Fibroblast of peridontal ligament (primary cell): ENCODE data around the gene MYH3.

ENCODE experiments used
- DNase-seq: peaks from one replicate; pipeline ENCODE4 v3.0.0-alpha.2; 2010; ENCODE audit errors: extremely low read depth

MYH3 gene

DNA sequence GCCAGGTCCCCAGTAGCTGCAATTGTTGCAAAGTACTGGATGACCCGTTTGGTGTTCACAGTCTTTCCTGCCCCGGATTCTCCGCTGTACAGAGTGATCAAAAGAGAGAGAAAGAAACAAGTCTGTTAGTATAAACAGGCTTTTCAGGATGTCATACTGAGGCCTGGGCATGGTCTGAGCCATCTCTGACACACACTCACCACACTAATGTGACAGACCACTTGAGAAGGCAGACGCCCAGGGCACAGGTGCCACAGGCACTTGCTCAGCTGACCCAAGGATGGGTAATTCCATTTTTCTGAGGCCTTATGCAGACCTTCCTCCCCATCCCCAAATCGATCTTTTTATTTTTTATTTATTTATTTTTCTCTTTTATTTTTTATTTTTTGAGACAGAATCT, 7.5 kb downstream of the MYH3 start:
- no peak for DNase-seq

DNA sequence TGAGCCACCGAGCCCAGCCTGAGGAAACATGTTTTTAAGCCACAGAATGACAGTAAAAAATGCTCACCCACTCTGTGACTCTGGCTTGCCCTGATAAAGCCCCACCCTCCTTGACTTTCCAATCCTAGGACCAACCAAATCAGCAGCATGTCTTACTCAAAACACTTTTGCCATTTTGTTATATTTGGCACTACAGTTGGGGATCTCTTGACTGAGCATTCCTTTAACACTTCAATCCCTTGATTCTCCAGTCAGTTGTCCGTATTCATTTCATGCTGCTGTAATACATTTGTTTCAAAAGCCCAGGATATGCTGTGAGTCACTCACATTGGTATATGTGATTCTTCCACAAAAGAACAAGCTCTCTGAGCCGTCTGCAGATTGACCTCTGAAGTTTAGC, 8.2 kb downstream of the MYH3 start:
- peak; percentile 25 for DNase-seq

- DNase-seq: no peak
Observed at GRCh38 chr17:10648381-10648780, 8.7 kb downstream of the MYH3 start.

DNA sequence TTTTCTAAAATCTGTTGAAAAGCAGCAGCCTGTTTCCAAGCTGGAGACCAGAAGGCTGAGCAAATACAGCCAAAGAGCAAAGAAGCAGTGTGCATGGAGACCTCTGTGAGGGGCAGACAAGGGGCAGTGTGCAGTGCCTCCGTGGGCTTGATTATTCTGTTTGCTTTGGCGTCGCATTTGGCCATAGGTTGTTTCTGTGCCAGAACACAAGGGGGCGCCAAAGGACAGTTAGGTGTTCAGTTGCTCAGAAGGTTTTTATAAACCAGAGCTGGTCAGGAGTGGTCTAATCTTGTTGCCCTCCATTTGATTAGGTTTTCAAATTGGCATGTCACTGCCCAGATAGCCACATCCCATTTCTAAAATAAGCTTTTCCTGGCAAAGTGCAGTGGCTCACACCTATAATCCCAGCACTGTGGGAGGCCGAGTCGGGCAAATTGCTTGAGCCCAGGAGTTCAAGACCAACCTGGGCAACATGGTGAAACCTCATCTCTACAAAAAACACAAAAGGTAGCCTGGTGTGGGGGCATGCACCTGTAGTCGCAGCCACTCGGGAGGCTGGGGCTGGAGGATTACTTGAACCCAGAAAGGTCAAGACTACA, 10.6 kb downstream of the MYH3 start:
- DNase-seq: peak; percentile 74

DNA sequence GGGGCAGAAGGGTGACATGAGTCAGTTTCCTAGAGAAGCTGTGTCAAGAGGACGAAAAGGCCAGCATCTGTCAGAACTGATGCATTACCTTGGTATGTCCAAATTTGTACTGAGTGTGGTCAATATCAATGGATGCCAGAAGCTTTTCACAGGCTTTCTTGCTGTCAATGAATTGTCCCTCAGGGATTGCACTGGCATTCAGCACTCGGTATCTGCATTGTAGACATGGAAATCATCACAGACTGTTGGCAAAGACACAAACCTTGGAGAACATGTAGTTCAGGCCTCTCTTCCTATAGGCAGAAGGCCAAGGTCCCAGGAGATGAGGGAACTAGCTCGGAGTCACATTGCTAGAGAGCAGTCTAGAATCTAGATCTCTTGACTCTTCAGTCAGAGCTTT, 16.6 kb downstream of the MYH3 start:
- no peak for DNase-seq

DNA sequence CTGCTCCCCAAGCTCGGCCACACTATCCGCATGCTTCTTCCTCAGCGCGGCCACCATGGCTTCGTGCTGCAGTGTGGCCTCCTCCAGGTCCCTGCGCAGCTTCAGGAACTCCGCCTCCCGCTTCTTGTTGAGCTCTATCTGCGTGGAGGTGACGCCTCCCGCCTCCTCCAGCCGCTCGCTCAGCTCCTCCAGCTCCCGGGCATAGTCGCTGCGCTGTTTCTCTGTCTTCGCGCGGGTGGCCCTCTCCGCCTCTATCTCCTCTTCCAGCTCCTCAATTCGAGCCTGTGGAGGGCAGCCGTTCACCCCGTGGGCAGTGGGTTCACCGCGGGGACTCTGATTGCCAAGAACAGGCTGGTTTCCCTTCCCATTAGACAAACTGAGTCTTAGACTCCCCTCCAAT, 19.0 kb downstream of the MYH3 start:
- DNase-seq: no peak

DNA sequence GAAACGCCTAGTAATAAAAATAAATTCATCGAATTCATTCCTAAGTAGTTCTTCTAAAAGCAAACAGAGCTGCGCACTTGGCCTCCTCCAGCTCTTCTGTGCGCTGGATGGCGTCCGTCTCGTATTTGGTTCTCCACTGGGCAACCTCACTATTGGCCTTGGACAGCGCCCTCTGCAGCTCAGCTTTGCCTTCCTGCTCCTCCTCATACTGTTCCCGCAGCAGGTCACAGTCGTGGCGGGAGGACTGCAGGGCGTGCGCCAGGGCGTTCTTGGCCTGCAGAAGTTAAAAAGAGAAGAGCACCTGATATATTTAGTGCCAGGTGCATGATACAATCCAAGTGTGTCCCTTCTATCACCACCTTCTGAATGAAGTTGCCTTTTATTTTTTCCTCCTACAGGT, 21.8 kb downstream of the MYH3 start:
- no peak for DNase-seq

DNA sequence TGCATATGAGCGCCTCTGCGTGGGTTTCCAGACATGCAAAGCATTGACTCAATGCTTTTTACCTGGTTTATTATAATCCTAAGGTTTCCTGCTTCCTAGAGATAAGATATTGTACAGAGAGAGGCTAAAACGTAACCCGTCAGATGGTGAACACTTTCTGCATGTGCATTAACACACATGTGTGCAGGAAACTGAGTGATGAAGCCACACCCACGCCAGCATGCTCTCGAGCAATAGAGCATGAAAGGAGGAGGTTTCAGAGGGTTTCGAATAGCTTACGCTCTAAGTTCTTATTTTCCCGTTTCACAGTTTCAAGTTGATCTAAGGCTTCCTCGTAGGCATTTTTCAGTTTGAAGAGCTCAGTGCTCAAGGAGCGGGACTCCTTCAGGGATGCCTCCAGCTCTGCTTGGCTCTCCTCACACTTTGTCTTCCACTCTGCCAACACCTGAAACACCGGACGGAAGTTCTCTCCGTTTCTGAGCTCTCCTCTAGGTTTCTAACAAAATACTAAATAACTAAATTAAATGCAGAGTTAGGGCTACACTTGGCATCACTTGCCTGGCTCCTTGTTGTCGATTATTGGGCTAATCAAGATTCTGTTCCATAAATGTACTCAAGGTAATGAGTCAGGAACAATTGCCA, 23.2 kb downstream of the MYH3 start:
- DNase-seq: no peak

DNA sequence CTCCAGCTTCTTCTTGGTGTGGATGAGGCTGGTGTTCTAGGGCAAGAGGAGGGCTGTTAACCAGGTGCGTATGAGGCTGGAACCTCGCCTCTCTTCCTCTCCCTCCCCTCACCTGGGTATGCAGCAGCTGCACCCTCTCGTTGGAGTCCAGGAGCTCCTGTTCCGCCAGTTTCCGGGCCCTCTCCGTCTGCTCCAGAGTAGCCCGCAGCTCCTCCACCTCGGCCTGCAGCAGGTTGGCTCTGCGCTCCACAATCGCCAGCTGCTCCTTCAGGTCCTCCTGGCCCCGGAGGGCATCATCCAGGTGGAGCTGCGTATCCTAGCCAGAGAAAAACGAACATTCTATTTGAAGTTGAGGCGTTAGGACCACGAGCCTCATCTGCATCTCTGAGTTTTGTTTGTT, 25.4 kb downstream of the MYH3 start:
- no peak for DNase-seq

GRCh38 chr17:10631048-10631700, 25.9 kb downstream of the MYH3 start:
- peak; percentile 14 for DNase-seq

DNA sequence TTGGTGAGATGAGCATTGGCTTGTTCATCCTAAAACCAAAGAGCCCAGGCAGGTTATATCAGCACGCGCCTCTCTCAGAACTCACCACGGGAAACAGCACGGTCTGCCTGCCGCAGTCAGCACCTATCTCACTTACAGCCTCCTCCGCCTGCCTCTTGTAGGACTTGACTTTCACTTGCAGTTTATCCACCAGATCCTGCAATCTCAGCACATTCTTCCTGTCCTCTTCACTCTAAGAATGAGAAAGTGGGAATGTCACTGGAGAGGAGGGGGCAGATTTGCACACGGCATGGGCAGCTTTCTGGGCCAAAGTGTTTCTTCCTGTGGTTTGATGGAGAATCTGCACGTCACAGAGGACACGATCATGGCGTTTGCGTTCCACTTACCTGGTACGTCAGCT, 27.4 kb downstream of the MYH3 start:
- no peak for DNase-seq

GRCh38 chr17:10628756-10629155, 28.4 kb downstream of the MYH3 start:
- no peak for DNase-seq

DNA sequence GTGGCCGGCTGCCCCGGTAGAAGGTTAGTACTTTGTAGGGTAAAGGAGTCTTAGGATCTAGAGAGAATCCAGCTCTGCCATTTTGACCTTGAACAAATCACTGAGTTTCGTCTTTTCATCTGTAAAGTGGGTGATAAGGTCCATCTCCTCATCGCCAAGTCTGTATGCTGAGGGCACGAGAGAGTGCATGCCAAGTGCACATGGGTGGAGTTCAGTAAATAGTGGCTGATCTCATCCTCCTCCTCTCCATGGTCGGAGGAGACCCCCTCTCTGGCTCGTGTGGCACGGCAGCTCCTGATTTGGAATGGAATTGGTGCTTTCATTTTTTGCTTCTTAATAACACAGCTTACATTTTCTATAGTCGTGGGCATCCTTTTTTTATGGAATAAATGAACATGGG, 30.7 kb downstream of the MYH3 start:
- DNase-seq: no peak

DNA sequence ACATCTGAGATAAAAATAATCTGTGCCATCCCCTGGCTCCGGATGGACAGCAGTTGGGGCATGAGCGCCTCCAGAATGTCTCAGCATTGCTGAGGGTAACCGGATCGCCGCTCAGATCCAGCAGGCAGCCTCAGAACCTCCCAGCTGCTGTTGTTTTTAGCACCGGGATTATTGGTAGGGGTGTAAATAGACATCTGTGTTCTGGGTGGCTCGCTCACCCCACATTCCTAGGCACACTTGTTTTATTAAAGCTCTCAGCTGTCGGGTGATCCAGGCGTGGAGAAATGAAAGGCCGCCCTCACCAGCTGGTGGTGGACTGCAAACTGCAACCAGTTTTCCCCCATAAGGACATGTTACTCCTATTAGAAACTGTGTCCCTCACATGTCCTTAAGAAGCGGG, 32.1 kb downstream of the MYH3 start:
- DNase-seq: no peak

DNA sequence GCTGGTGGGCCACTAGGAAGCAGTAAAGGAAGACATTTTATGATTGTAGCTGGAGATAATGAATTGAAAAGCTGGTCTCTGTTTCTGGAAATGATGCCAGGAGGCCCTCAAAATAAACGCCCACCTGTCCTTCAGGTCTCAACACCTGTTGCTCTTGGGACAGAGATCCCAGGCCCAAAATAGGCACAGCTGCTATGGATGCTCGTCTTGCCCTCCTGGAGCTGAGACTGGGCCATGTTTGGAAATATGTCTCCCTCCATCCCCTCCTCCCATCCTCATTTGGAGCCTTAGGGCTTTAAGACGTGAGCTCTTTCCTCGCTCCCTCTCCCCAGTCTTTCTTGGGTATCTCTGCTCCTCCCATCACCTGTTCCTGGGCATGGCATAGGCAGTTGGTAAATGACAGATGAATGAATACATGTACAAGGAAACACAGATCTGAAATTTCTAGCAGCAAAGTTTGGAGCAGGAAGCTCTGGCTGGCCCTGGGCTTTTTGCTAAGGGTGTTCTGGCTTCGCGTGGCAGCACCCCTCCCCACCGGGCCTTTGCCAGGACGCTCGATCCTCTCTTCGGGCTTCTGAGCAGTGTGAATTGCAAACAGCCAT, 33.3 kb downstream of the MYH3 start:
- DNase-seq: no peak

GRCh38 chr17:10622617-10623485, 34.3 kb downstream of the MYH3 start:
- DNase-seq: no peak

- no peak for DNase-seq
Observed at GRCh38 chr17:10621397-10621796, 35.7 kb downstream of the MYH3 start.

DNA sequence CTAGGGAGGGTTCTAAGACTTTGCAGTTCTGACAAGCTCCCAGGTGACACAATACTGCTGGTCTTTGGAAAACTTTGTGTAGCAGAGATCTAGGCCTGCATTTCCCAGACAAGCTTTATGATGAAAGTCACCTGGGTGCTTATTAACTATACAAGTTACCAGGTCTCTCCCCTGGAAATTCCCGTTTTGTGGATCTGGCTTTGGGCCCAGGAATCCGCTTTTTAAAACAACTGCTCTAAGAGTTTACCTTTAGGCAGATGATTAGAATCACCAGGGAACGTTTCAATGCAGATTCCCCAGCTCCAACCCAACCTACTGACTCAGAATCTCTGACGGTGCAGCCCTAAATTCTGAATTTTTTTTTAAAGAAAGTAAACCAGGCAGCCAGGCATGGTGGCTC, 36.3 kb downstream of the MYH3 start:
- no peak for DNase-seq

DNA sequence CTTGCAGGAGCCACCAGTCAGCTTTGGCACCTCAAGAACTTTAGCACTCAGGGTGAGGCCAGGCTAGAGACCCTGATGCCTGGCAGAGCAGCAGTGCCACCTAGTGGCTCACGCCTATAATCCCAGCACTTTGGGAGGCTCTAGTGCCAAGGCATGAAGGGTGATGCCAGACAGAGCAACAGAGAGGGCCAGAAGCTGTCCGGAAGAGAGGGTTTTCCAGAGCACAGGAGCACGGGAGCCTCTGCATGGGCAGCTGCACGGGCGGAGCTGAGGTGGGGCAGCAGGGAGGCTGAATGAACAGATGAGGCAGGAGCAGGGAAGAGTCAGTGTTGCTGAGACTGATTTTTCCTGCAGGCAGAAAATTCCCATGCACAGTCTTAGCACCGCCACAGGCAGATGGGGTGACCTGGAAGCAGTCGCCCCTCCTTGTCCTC, 38.9 kb downstream of the MYH3 start:
- peak; percentile 60 for DNase-seq

DNA sequence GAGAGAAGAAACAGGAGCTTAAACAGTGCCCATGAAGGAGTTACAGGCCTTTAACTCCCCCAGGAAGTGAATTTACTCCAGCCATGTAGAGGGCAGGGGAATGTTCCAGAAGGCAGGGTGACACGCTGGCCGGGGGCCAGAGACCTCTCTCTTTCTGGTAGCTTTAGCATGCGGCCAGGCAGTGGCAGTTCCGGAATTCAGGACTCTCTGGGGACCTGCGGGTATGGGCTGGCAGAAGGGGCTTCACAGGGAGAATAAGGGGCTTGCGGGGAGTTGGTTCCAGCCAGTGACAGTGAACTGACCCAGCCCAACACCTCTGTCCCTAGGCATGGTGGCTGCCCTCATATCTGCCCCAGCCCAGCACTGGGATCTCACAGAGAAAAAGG, 40.0 kb downstream of the MYH3 start:
- no peak for DNase-seq

DNA sequence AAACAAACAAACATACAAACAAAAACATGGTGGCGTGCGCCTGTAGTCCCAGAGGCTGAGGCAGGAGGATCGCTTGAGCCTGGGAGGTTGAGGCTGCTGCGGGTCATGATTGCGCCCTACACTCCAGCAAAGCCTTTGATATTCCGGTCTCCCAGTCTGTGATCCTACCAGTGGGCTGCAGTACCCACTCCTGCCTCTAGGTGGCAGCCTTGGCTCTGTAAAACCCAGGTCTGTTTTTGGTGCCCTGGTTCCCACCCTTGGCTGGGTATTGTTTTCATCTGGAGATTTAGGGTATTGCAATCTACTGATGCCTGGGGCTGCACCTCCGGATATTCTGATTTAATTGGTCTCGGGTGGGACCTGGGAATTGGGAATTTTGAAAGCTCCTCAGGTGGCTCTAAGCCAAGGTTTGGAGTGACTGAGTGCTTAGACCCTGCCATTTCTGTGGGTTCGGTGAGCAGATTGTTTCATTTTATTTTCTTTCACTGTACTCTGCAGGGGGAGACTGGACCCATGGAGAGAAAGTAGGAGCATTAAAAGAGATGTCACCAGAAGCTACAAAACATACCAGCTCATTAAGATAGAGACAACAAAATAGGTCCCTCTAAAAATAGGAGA, 40.5 kb downstream of the MYH3 start:
- DNase-seq: peak; percentile 65
